ENCODE measurements around the gene MYO15A. TPM values are rescaled to one million over a fixed set of nuclear protein-coding genes. Genes with fewer than 3 reads are reported as not detected.

The MYO15A gene
- total RNA-seq, 1 experiment from 2014 or later = 0.28 TPM

DNA sequence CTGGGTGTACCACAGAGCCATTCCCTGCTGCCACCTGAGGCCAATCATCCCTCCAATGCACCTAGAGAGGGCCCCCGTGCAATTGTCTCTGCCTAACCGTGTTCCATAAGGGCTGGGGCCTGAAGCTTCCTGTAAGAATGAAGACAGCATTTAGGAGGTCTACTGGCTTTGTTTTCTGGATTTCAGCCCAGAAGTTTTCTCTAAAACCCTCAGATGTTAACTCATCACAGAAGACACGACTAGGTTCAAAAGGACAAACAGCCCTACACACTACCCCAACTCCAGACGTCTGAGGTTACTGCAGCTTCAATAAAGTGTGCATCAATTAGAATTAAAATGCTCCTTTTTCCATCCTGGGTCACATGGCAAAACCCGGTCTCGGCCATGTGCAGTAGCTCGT, 31.6 kb upstream of the MYO15A start:
- Histone ChIP-seq H3K36me3 (ENCODE audit: insufficient read depth, low read length, poor library complexity, severe bottlenecking) (no peaks in the 10 kb centered on the region), H3K4me1 (ENCODE audit: insufficient read depth, low read length, poor library complexity, severe bottlenecking) (no peaks in the 10 kb centered on the region), H3K9me3 (ENCODE audit: low read depth, low read length, poor library complexity, severe bottlenecking) (no peaks in the 10 kb centered on the region), H3K27ac (ENCODE audit: low read depth, low read length, poor library complexity, severe bottlenecking) (no peak overlapping the region), H3K4me3 (ENCODE audit: low read depth, low read length, poor library complexity, severe bottlenecking) (no peak overlapping the region), H3K27me3 (replicated peaks; ENCODE audit: insufficient read depth, low read depth, low read length, poor library complexity) (no peaks in the 10 kb centered on the region)
- CTCF ChIA-PET = no interaction called here
- POLR2A ChIA-PET (ENCODE audit: low non-redundant PET) = no interaction called here
- no TSS peak for BruUV-seq (replicated peaks)
- TF ChIP-seq EZH2 (IDR thresholded peaks at IDR 0.05; ENCODE audit: borderline replicate concordance, low read depth, low read length, poor library complexity, severe bottlenecking) = no peak
- TF ChIP-seq, protein P1, sequence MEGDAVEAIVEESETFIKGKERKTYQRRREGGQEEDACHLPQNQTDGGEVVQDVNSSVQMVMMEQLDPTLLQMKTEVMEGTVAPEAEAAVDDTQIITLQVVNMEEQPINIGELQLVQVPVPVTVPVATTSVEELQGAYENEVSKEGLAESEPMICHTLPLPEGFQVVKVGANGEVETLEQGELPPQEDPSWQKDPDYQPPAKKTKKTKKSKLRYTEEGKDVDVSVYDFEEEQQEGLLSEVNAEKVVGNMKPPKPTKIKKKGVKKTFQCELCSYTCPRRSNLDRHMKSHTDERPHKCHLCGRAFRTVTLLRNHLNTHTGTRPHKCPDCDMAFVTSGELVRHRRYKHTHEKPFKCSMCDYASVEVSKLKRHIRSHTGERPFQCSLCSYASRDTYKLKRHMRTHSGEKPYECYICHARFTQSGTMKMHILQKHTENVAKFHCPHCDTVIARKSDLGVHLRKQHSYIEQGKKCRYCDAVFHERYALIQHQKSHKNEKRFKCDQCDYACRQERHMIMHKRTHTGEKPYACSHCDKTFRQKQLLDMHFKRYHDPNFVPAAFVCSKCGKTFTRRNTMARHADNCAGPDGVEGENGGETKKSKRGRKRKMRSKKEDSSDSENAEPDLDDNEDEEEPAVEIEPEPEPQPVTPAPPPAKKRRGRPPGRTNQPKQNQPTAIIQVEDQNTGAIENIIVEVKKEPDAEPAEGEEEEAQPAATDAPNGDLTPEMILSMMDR (conservative IDR thresholded peaks at IDR 0.05; ENCODE audit: low read depth, low read length) = no peak
- intact Hi-C loops (cut with micrococcal nuclease; ENCODE audit: unreplicated experiment) = no loop called here
- no peak for DNase-seq (ENCODE audit: low spot score)

DNA sequence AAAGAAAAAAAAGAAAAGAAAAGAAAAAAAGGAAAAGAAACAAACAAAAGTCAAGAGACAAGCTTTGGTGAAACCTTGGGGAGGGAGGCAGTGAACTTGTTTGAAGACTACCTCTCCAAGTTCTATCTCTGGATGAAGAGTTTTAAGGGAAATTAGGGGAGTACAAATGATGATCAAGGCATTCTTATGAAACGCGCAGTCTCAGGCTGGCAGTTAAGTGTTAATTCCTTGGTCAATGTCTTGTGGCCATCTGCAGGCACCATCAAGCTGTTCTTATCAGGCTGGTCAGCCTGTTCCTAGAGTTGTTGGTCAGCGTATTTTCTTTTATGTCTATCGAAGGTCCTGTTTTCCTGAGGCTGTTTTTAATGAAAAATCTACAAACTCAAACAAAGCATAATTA, 29.0 kb upstream of the MYO15A start:
- no peak overlapping the region for H3K4me3 ChIP-seq (ENCODE audit: low read depth, low read length, poor library complexity, severe bottlenecking)
- BruUV-seq (replicated peaks) = no TSS peak
- ChIA-PET POLR2A (ENCODE audit: low non-redundant PET) (no interaction called here), CTCF (no interaction called here)
- TF ChIP-seq EZH2 (IDR thresholded peaks at IDR 0.05; ENCODE audit: borderline replicate concordance, low read depth, low read length, poor library complexity, severe bottlenecking) = no peak
- TF ChIP-seq, protein P1 (conservative IDR thresholded peaks at IDR 0.05; ENCODE audit: low read depth, low read length) = no peak
- H3K27ac ChIP-seq (ENCODE audit: low read depth, low read length, poor library complexity, severe bottlenecking) = no peak overlapping the region
- no peak for DNase-seq (ENCODE audit: low spot score)
- H3K36me3 ChIP-seq (ENCODE audit: insufficient read depth, low read length, poor library complexity, severe bottlenecking) = no peaks in the 10 kb centered on the region
- H3K9me3 ChIP-seq (ENCODE audit: low read depth, low read length, poor library complexity, severe bottlenecking) = no peaks in the 10 kb centered on the region
- H3K27me3 ChIP-seq (replicated peaks; ENCODE audit: insufficient read depth, low read depth, low read length, poor library complexity) = no peaks in the 10 kb centered on the region
- intact Hi-C loops (cut with micrococcal nuclease; ENCODE audit: unreplicated experiment) = no loop called here
- H3K4me1 ChIP-seq (ENCODE audit: insufficient read depth, low read length, poor library complexity, severe bottlenecking) = no peaks in the 10 kb centered on the region

DNA sequence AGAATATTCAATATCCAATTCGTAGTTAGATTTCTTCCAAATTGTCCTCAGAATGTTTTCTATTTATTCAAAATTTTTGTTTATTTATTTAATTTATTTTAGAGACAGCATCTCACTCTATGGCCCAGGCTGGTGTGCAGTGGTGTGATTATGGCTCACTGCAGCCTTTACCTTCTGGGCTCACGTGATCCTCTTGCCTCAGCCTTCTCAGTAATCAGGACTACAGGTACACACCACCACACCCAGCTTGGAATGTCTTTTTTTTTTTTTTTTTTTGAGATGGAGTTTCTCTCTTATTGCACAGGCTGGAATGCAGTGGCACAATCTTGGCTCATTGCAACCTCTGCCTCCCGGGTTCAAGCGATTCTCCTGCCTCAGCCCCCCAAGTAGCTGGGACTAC, 24.3 kb upstream of the MYO15A start:
- ChIA-PET CTCF (no interaction called here), POLR2A (ENCODE audit: low non-redundant PET) (no interaction called here)
- no peak for DNase-seq (ENCODE audit: low spot score)
- BruUV-seq (replicated peaks) = no TSS peak
- Histone ChIP-seq H3K9me3 (ENCODE audit: low read depth, low read length, poor library complexity, severe bottlenecking) (no peaks in the 10 kb centered on the region), H3K4me3 (ENCODE audit: low read depth, low read length, poor library complexity, severe bottlenecking) (no peak overlapping the region), H3K36me3 (ENCODE audit: insufficient read depth, low read length, poor library complexity, severe bottlenecking) (no peaks in the 10 kb centered on the region), H3K27ac (ENCODE audit: low read depth, low read length, poor library complexity, severe bottlenecking) (no peak overlapping the region), H3K4me1 (ENCODE audit: insufficient read depth, low read length, poor library complexity, severe bottlenecking) (peaks cover 7% of the 10 kb centered on the region), H3K27me3 (replicated peaks; ENCODE audit: insufficient read depth, low read depth, low read length, poor library complexity) (no peaks in the 10 kb centered on the region)
- TF ChIP-seq EZH2 (IDR thresholded peaks at IDR 0.05; ENCODE audit: borderline replicate concordance, low read depth, low read length, poor library complexity, severe bottlenecking) = no peak
- TF ChIP-seq, protein P1 (conservative IDR thresholded peaks at IDR 0.05; ENCODE audit: low read depth, low read length) = no peak
- intact Hi-C loops (cut with micrococcal nuclease; ENCODE audit: unreplicated experiment) = no loop called here
